GM19395 (cell line): ENCODE data around the gene CUEDC1.

Source experiments
- ATAC-seq: cut with Tn5 transposase; IDR thresholded peaks from one replicate; pipeline ENCODE4 v1.9.1; 2021; ENCODE audit warnings: mild to moderate bottlenecking, moderate library complexity; ENCODE audit not compliant: unreplicated experiment

The CUEDC1 gene

DNA sequence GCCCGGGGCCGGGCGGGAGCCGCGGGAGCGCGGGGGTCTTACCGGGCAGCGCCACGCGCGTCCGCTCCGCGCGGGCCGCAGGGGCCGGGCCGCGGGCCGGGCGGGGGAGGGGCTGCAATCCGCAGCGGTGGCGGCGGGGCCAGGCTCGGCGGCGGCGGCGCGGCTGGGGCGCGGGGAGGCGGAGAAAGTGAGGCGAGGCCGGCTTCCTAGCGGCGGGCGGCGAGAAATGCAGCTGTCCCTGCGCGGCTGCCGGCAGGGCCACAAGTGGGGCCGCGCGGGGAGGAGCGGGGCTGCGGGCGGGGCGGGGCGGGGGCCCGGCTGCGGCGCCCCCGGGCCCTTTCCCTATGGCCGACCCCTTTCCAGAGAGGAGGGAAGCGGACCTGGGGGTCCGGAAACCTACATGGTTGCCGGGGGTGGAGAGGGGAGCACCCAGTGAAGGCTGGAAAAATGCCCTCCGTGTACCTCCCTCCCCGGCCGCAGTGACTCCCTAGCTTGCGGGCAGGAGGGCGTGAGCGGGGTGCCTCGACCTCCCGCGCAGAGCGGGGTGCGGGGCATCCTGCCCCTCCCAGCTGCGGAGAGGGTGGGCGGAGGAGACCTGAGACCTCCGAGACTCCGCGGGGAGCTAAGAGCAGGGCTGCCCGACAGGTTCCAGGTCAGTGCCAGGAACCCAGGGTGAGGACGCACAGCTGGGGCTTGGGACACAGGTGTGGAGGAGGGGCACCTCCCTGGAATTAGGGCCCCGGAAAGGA lies at the start of gene CUEDC1:
Gene CUEDC1, minus strand, starts transcription at position 230 of the 749 bp plus-strand sequence. CDS start 69,848 bp downstream, outside the sequence.
- peak; percentile 47 for ATAC-seq

DNA sequence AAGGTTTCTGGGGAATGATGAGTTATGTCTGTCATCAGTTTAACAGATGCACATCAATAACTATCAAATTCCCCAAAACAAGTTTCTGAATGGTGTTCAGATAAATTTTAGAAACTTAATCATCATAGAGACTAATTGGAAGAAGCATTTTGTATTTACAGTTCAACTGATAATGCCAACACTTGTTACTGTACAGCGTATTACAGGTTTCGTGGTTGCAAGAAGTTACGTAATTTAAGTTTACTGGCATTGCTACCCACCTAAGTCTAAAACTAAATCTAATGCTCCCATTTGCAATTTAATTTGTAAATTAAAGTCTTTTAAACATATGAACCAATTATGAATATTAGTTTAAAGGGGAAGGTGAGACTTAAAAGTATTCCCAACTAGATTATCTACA lies 48.8 kb upstream of the CUEDC1 start:
- ATAC-seq: no peak

- no peak for ATAC-seq
Measured at GRCh38 chr17:58002973-58003372, 47.8 kb upstream of the CUEDC1 start.

DNA sequence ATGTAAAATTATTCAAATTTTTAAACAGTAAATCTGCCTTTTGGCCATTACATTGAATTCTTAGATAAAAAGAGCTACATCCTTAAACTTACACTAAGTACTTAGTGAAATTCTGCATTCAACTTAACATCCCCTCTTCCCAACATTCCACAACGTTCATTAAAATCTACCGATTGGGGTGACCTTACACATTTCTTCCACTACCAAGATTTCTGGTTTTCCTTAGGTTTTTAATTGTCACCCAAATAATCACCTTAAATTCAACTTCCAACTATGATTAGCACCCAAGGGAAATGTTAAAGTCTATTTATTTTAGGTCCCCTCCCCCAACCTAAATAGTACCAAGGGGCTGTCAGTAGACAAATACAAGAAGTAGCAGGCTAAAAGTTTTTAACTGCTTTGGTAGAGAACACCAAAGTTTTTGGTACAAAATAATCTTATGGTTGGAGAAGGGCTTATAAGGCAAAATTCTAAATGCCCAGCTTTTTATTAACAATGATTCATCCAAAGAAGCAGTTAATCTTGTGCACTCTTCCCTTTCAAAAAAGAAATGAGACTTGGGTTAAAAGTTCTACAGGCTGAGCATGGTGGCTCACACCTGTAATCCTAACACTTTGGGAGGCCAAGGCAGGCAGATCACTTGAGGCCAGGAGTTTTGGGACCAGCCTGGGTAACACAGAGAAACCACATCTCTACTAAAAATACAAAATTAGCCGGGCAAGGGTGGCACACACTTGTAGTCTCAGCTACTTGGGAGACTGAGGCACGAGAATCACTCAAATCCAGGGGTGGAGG lies 47.1 kb upstream of the CUEDC1 start:
- ATAC-seq: no peak

DNA sequence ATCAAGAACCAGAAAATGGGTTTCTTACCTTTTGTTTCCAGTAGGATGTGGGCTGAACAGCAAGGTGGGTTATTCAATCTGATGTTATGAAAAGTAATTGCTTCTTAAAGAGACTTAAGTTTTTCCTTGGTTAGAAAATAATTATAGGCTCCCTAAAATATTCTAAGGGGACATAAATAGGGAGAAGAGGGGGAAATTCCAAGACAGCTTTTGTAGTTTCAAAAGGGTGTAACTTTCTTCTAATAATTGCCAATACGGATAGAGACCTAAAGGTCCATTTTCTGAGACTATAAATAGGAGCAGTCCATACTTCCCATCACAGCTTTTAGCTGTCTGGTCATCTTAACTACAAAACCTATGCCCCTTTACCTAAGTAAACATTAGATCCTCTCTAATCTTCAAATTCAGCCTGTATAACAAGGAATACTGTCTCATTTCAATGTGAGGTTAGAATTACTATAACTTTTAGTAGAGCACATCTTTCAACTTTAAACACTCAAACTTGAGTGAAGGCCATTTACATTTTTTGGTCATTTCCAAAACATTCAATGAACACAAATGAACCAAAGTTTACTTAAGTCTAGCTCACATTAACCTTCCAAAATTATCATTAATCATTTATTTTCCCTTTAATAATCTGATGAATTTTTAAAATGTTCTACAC lies 46.4 kb upstream of the CUEDC1 start:
- ATAC-seq: no peak

DNA sequence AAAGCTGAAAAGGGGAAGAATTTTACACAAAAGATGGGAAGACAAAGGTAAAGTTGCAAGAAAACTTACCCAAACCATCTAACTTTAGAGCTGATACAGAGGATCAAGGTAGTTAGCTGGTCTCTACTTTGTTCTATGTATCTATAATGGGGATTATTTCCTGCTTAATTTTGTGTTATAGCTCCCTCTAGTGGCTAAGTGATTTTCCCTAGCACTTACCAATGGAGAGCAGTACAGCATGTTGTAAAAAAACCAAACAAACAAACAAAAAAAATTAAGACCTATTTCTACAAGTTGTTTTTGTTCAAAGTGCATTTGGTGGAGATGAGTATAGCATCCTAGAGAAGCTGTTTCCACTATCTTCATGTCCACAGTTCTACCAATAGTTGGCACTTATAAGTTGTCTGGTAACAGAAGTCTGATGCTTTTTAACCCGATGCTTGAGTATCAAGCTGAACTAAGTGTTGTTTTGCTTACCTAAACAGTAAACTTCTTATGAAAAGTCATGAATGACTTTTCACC lies 44.3 kb upstream of the CUEDC1 start:
- ATAC-seq: peak; percentile 67

DNA sequence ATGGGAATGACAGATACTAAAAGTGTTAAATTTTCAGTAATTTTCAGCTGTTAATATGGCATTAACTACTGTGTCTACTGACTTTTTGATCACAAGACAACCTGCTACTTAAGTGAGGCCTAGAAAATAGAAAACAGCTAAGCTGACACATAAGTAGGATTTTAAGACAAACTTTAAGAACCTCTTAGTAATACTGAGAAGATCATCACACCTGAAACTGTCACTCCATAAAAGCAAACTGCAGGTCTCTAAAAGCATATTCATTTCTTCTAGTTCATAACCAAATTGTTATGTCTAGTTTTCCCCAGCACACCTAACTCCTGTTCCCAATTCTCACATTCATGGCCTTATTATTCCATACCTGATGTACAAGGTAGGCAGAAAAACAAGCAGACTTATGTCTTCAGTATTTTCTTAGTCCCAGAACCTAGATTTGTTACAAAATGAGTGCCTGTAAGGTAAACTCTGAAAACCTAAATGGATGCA lies 43.8 kb upstream of the CUEDC1 start:
- no peak for ATAC-seq

- ATAC-seq: no peak
Measured at GRCh38 chr17:57997085-57997809, 42.0 kb upstream of the CUEDC1 start.

DNA sequence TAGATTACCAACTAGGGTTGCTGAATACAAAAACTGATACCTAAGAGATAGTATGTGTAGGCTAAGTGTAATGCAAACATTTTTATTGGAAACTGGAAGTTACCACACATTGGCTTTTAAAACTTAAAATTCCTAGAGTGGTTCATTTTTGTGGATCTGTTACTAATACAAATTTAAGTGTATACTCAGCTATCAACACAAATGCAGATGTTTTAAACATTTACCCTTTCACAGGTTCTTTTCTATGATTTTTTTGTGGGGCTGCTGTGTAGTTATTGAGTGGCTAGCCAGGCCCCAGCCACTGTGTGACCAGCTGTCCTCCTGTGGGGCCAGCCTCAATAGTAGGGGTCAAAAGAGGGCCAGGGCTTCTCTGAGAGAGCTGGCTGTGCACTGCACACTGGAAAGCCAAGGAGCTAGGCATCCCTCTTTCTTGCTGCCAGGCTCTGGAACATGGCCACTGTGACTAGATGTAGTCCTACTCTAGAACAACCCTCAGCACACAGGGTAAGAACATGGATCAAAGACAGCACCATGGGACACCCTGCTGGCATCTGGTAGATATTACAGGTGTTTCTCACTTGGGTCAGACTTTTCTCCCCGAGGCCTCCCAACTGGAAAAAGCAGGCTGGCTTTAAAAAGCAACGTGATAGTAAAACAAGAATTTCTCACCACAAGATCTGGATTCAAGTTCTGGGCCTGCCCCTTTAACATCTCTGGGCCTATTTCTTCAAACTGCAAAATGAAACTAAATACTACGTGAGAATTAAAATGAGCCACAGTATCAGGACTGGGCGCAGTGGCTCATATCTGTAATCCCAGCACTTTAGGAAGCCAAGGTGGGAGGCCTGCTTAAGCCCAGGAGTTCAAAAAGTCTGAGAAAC lies 40.1 kb upstream of the CUEDC1 start:
- no peak for ATAC-seq

DNA sequence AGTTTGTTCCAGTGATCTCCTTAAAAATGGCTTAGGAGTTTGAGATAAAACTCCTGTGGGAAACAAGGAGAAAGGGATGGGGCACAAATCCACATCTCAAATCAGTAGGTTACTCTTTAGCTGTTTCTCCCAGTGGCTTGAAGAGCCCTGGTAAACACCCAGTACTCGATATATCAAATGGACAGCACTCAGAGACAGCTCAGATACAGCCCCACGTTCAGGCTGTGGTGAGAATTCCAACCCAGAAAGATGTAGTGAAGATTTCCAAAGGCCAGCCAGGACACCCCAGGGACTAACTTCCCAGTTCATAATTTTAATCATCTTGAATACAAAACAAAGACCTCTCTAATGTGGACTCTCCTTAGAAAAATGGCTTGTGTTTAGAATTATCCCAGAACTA lies 39.2 kb upstream of the CUEDC1 start:
- no peak for ATAC-seq

DNA sequence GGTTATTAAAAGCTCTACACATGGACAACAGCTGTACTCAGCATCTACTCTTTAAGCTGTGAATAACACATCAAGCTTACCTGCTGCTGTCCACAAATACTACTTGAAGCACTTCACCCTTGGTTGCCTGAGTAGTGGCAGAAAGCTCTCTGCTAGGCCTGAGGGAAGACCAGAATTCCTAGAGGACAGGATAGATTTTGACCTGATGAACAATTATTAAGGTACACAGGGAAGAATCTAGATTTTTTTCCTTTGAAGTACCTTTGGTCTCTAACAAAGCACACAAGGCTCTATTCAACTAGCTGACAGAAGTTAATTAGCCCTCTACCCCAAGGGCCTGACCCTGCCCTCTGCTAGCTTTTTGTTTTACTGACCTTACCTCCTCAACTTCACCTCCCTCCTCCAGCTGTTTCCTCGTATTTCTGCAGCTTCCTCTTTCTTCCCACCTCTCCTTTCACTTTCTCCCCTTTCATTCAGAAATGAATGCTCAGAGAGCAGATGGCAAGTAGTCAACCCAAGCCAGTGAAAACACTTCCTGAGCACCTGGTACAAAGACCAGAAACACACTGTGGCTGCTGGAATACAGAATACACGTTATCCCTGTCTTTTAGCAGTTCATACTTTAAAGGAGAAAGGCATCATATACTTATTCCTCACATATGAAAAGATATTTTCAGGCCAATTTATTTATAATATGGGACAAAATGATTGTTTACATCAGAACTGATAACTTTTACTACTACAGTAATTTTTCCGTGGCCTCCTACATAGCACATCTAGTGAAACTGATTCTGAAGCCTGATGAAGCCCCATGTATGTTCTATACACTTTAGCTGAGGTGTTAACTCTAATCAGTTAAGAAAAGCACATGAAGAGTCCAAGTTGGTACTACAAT lies 38.5 kb upstream of the CUEDC1 start:
- no peak for ATAC-seq

- no peak for ATAC-seq
Measured at GRCh38 chr17:57991537-57991936, 36.3 kb upstream of the CUEDC1 start.

DNA sequence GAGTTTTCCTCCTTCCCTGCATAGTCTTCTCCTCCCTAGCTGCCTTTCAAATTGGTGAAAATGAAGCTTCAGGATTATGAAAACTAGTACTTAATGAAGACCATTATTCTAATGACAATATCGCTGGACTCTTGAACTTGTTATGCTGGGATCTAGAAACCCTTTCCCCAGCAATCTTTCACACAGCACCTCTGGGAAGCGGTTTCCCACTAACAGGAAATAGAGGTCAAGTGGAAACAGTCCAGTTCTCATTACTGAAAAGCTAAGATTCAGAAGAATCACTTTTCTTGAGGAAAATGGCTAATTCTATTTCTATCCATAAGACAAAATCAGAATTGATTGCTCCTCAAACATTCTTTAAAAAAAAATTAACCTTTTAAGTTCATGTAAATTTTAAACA lies 34.8 kb upstream of the CUEDC1 start:
- no peak for ATAC-seq

GRCh38 chr17:57988301-57989250 lies 33.4 kb upstream of the CUEDC1 start:
- ATAC-seq: peak; percentile 73

GRCh38 chr17:57987581-57988300 lies 32.5 kb upstream of the CUEDC1 start, which contains the start of gene VEZF1:
TSS of gene VEZF1 (minus strand) at chr17:57988254. CDS start at chr17:57988111, 143 bp downstream.
- peak; percentile 64 for ATAC-seq

GRCh38 chr17:57986841-57987580 lies 31.8 kb upstream of the CUEDC1 start:
- no peak for ATAC-seq
